D721Med (cell line): ENCODE data around the gene SH3RF3.

ENCODE experiments used
- DNase-seq: peaks from one replicate; pipeline ENCODE4 v3.0.0; 2011; ENCODE audit warnings: low spot score; ENCODE audit not compliant: insufficient read length
- FAIRE-seq: peaks from 2 replicates; lab custom pipeline; 2011; peaks lifted over from hg19 to GRCh38; lab: Jason Lieb, UNC
- TF ChIP-seq, protein P1 (sequence below): IDR thresholded peaks from 2 replicates; pipeline ENCODE4 v1.5.1; 2012; ENCODE audit warnings: mild to moderate bottlenecking, control low read depth; ENCODE audit not compliant: insufficient read depth; ENCODE audit errors: missing control alignments

The SH3RF3 gene

DNA sequence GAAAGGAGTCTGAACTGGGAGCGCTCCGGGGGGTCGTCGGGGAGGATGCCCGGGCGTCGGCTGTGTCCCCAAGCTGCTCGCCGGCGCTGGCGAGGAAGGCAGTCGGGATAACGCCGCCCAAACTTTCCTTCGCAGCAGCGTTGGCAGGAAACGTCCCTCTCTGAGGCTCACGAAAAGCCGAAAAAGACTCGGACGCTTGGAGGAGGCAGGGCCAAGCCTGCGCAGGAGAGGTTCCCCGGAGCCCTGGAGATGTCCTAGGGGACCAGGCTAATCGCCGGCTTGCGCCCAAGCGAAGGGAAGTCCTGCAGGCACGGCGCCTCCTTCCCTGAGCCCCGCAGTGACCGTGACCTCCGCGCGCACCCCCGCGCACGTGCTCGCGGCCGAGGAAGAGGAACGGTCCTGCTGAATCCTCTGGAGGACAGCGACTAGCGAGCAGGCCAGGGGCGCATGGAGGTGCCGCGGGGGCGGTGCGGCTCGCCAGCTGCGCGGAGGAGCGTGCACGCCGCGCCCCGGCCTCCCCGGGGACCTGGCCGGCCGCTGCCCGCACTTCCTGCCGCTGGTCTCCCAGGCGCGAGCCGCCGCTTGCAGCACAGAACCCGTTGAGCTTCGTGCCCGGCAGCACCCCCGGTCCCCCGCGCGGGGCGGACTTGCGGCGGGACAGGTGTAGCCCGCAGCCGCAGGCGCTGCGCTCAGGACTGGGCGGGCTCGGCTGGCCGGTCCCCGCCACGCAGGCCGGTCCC is at the start of gene SH3RF3:
TSS of gene SH3RF3 (plus strand) at position 590 of the 740 bp plus-strand sequence.
- TF ChIP-seq, protein P1, sequence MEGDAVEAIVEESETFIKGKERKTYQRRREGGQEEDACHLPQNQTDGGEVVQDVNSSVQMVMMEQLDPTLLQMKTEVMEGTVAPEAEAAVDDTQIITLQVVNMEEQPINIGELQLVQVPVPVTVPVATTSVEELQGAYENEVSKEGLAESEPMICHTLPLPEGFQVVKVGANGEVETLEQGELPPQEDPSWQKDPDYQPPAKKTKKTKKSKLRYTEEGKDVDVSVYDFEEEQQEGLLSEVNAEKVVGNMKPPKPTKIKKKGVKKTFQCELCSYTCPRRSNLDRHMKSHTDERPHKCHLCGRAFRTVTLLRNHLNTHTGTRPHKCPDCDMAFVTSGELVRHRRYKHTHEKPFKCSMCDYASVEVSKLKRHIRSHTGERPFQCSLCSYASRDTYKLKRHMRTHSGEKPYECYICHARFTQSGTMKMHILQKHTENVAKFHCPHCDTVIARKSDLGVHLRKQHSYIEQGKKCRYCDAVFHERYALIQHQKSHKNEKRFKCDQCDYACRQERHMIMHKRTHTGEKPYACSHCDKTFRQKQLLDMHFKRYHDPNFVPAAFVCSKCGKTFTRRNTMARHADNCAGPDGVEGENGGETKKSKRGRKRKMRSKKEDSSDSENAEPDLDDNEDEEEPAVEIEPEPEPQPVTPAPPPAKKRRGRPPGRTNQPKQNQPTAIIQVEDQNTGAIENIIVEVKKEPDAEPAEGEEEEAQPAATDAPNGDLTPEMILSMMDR = no peak
- no peak for FAIRE-seq

DNA sequence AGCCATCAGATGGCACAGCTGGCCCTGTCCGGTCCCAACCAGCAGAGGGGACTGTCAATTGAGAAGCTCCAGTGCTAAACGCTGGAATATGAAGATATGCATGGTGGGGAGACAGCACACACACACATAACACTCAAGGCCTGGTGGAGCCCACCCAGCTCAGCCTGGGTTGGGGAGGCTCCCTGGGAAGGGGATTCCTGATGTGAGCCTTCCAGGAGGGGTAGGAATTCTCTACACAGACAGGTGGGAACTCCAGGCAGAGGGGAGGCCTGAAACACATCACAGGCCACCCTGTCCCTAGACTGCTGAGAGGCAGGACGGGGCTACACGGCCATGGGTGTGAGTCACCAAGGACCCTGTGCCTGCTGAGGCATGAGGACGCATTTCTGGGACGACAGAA is 49.4 kb upstream of the SH3RF3 start:
- TF ChIP-seq, protein P1 = no peak
- no peak for FAIRE-seq
- DNase-seq = no peak

More for the DNA sequence above, at the start of gene SH3RF3:
- no peak for DNase-seq

DNA sequence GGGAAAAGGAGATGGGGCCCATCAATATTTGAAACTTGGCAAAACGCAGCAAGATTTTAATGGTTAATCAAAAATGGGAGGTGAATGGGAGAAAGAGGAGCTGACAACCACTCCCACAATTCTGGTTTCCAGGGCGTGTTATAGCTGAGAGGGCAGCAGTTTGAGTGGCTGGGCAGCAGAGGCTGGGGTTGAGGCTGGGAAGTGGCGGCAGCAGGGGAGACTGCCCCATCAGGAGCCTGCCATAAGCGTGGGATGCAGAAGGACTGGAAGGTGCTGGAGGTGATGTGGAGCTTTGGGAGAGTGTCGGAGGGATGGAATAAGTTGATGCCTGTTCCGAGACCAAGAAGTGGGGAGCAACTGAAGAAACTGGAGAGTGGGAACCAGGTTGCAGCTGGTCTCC is 48.9 kb upstream of the SH3RF3 start:
- FAIRE-seq = no peak
- TF ChIP-seq, protein P1 = no peak
- DNase-seq = no peak

DNA sequence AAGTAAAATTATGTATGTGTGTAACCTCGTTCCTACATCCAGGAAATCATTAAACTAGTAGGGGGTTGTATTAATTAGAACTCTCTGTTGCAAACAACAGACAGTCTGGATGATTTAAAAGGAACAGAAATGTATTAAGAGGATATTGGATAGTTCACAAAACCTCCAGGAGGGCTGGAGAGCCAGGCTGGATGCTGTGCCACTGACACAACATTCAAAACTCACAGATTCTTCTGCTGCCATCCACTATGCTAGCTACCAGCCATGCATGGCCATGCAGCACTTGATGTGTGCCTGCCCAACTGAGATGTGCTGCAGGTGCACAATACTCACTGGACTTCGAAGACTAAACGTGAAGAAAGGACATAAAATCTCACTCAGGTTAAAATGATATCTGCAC is 48.2 kb upstream of the SH3RF3 start:
- DNase-seq = no peak
- TF ChIP-seq, protein P1 = no peak
- FAIRE-seq = no peak

DNA sequence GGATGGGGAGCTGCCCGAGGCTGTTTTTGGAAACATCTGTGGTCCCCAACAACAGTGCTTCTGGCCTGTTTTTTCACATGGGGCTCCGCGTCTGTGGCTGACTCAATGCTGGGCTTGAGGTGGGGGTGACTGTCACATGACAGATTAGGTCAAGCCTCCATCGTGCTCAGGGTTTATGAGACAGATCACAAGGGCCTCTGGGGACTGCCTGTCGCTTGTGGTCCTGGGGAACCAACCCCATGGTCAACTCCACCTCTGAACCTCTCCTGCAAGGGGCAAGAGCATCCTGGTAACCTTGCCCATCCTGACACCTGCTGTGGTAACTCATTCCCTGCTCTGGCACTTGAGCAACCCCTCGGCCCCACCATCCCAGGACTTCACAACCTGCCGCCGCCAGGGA is 47.6 kb upstream of the SH3RF3 start:
- TF ChIP-seq, protein P1 = no peak
- FAIRE-seq (no peak), DNase-seq (no peak)

DNA sequence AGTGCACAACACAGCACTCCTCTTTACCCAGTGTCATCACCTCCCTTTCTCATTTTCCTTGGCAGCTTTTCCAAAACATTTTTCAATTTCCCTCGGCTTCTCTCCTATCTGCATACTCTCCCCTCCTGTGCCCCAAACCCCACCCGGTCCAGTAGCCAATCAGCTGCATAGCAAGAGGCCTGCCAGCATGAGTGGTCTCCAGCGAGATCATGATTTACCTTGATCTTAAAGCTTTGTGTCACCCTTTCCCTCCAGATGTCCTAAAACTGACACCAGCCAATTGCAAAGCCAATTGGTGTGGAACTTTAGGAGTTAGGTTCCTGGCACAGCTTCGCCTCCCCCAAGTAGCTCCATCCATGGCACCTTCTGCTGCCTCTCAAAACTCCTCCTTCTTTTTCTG is 45.2 kb upstream of the SH3RF3 start:
- TF ChIP-seq, protein P1 = no peak
- no peak for FAIRE-seq
- no peak for DNase-seq

DNA sequence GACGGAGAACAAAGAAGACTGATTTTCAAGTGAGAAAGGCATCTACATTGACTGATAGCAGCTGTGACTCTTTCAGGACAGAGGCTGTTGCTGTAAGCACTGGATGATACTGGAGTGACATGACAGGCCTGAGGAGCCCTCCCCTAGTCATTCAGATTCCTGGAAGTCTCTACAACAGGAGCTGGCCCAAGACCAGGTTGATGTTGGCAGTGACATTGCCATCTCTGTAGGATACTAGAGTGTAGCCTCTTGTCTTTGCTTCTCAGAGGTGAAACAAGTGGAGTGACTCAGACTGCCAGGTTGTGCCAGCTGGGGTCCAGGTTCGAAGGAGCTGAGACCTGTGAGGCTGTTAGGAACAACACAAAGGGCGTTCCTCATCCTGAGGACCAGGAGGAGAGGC is 44.7 kb upstream of the SH3RF3 start:
- DNase-seq (no peak), FAIRE-seq (no peak)
- TF ChIP-seq, protein P1 = no peak
